HepG2 (cell line): ENCODE measurements around the gene COG1.

ENCODE experiments used
- CTCF ChIP-seq: sonication (generic); formaldehyde crosslinking; IDR thresholded peaks from 2 replicates; pipeline ENCODE4 v1.5.0; 2020; ENCODE audit warnings: mild to moderate bottlenecking, missing genetic modification reagents, moderate library complexity
- POLR2G ChIP-seq: fragments of 200-400 bp; formaldehyde crosslinking; IDR thresholded peaks from 2 replicates; pipeline ENCODE4 v1.6.1; 2018; ENCODE audit warnings: mild to moderate bottlenecking, low read depth, low read length, moderate library complexity
- ZSCAN31 ChIP-seq: sonication (generic); formaldehyde crosslinking; IDR thresholded peaks from 2 replicates; pipeline ENCODE4 v1.5.0; 2020; ENCODE audit warnings: low read depth, mild to moderate bottlenecking, missing genetic modification reagents

- TF ChIP-seq POLR2G (no peak; the same call in 1 of the 2 replicates), CTCF (no peak), ZSCAN31 (CRISPR knock-in tag) (no peak)
Measured at GRCh38 chr17:73196500-73196899, 3.6 kb downstream of the COG1 start.
